ENCODE data around the gene STPG4.
"Not testable (repeated sequence)": the region's sequence is repeated elsewhere in the genome, so short reads cannot be mapped to it uniquely, and the experiment has no call there.

Gene STPG4

GRCh38 chr2:47124740-47125139, 30.4 kb downstream of the STPG4 start:
- not testable (repeated sequence) for DNase-seq

- not testable (repeated sequence) for DNase-seq
Observed at GRCh38 chr2:47120424-47120823, 34.7 kb downstream of the STPG4 start.

GRCh38 chr2:47119001-47119400, 36.1 kb downstream of the STPG4 start:
- DNase-seq = no peak

GRCh38 chr2:47118581-47118980, 36.5 kb downstream of the STPG4 start:
- no peak for DNase-seq

- no peak for DNase-seq
Observed at GRCh38 chr2:47112665-47113435, 42.3 kb downstream of the STPG4 start.

- no peak for DNase-seq
Observed at GRCh38 chr2:47109680-47110079, 45.4 kb downstream of the STPG4 start.

- DNase-seq = no peak
Observed at GRCh38 chr2:47109007-47109375, 46.1 kb downstream of the STPG4 start.

- DNase-seq = not testable (repeated sequence)
Observed at GRCh38 chr2:47108267-47109006, 46.7 kb downstream of the STPG4 start.

GRCh38 chr2:47107201-47107600, 47.9 kb downstream of the STPG4 start:
- DNase-seq = not testable (repeated sequence)

GRCh38 chr2:47106231-47106630, 48.9 kb downstream of the STPG4 start:
- not testable (repeated sequence) for DNase-seq

- DNase-seq = not testable (repeated sequence)
Observed at GRCh38 chr2:47099712-47100111, 55.4 kb downstream of the STPG4 start.

- DNase-seq = no peak
Observed at GRCh38 chr2:47098953-47099352, 56.2 kb downstream of the STPG4 start.

GRCh38 chr2:47097563-47097962, 57.5 kb downstream of the STPG4 start:
- no peak for DNase-seq

GRCh38 chr2:47096451-47096850, 58.7 kb downstream of the STPG4 start:
- DNase-seq = no peak

GRCh38 chr2:47095349-47096020, 59.6 kb downstream of the STPG4 start:
- no peak for DNase-seq

- no peak for DNase-seq
Observed at GRCh38 chr2:47094511-47095142, 60.5 kb downstream of the STPG4 start.

GRCh38 chr2:47093626-47094025, 61.5 kb downstream of the STPG4 start:
- no peak for DNase-seq

- DNase-seq = no peak
Observed at GRCh38 chr2:47092465-47092864, 62.6 kb downstream of the STPG4 start.

GRCh38 chr2:47091118-47091517, 64.0 kb downstream of the STPG4 start:
- DNase-seq = no peak

GRCh38 chr2:47089083-47089464, 66.0 kb downstream of the STPG4 start:
- DNase-seq = no peak

- DNase-seq = no peak
Observed at GRCh38 chr2:47088371-47089082, 66.6 kb downstream of the STPG4 start.

- DNase-seq = no peak
Observed at GRCh38 chr2:47087051-47087450, 68.1 kb downstream of the STPG4 start.

GRCh38 chr2:47086571-47086970, 68.5 kb downstream of the STPG4 start:
- no peak for DNase-seq
